Sigmoid colon (tissue), 4 donors: ENCODE results near the gene ZSWIM8.

Source experiments
- POLR2A ChIP-seq, 2 donors: fragments of 450-650 bp; IDR thresholded peaks; one replicate each; pipeline ENCODE4 v1.6.1; 2016; ENCODE audit warnings: antibody characterized with exemption in 2 of 2, mild to moderate bottlenecking in 2 of 2, moderate library complexity in 2 of 2
- POLR2AphosphoS5 ChIP-seq, 4 donors: sonication (generic); formaldehyde crosslinking; IDR thresholded peaks; one replicate each; pipeline ENCODE4 v1.6.1; 2017; ENCODE audit warnings: antibody characterized with exemption in 4 of 4
- TF ChIP-seq, protein P1 (sequence below), 4 experiments: fragments of 450-650 bp in 3 of 4; fragments of 200-600 bp in 1 of 4; IDR thresholded peaks; one replicate each; pipeline ENCODE4 v1.5.1; 2016 to 2019; ENCODE audit warnings: antibody characterized with exemption in 4 of 4, mild to moderate bottlenecking in 3 of 4, moderate library complexity in 2 of 4

DNA sequence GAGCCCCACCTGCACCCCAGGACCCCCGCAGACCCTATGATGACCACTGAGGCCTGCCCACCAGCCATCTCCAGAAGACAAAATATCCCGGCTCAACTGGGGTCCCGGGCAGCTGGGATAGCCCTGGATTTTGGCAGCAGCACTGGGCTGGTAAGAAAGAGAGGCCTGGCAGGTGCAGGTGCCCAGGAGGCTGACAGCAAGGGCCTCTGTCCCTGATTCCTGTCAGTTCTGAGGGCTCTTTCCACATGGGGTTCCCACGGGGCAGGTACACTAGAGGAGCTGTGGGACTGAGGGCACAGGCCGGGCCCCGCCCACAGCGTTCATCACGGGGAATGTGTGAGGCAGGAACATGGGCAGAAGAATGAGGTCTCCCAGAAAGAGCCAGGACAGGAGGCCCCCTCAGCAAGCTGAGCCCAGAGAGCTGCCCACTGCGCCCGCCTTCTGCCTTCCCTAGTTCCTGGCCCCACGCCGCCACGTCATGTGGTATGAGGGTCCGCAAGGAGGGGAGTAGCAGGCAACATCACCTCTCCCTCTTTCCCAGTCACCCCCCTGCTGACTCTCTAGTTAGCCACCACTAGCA lies 38.8 kb downstream of the ZSWIM8 start:
- no peak for TF ChIP-seq POLR2AphosphoS5 (IDR thresholded peaks at IDR 0.05)
- TF ChIP-seq, protein P1, sequence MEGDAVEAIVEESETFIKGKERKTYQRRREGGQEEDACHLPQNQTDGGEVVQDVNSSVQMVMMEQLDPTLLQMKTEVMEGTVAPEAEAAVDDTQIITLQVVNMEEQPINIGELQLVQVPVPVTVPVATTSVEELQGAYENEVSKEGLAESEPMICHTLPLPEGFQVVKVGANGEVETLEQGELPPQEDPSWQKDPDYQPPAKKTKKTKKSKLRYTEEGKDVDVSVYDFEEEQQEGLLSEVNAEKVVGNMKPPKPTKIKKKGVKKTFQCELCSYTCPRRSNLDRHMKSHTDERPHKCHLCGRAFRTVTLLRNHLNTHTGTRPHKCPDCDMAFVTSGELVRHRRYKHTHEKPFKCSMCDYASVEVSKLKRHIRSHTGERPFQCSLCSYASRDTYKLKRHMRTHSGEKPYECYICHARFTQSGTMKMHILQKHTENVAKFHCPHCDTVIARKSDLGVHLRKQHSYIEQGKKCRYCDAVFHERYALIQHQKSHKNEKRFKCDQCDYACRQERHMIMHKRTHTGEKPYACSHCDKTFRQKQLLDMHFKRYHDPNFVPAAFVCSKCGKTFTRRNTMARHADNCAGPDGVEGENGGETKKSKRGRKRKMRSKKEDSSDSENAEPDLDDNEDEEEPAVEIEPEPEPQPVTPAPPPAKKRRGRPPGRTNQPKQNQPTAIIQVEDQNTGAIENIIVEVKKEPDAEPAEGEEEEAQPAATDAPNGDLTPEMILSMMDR (IDR thresholded peaks at IDR 0.05), result no peak
- TF ChIP-seq POLR2A (IDR thresholded peaks at IDR 0.05), result no peak
